NCI-H345 treated with DMSO at 0.1 percent for 48 hours (cell line): Measurements from ENCODE around the gene FAM151B.
"Not testable (repeated sequence)": the region's sequence is repeated elsewhere in the genome, so short reads cannot be mapped to it uniquely, and the experiment has no call there.

ENCODE experiments used
- DNase-seq: peaks from one replicate; lab custom pipeline; 2025; ENCODE audit not compliant: unreplicated experiment; lab: John Stamatoyannopoulos, UW

FAM151B gene

GRCh38 chr5:80487829-80488721 lies at the start of gene FAM151B:
Gene FAM151B (plus strand): TSS chr5:80488100. CDS start chr5:80488124, 24 bp downstream.
- DNase-seq, result peak; percentile 84

- no peak for DNase-seq
Observed at GRCh38 chr5:80438739-80439138, 49.2 kb upstream of the FAM151B start.

GRCh38 chr5:80439213-80439612 lies 48.7 kb upstream of the FAM151B start:
- no peak for DNase-seq

- no peak for DNase-seq
Observed at GRCh38 chr5:80442742-80443141, 45.2 kb upstream of the FAM151B start.

- DNase-seq, result no peak
Observed at GRCh38 chr5:80453366-80453765, 34.5 kb upstream of the FAM151B start.

DNA sequence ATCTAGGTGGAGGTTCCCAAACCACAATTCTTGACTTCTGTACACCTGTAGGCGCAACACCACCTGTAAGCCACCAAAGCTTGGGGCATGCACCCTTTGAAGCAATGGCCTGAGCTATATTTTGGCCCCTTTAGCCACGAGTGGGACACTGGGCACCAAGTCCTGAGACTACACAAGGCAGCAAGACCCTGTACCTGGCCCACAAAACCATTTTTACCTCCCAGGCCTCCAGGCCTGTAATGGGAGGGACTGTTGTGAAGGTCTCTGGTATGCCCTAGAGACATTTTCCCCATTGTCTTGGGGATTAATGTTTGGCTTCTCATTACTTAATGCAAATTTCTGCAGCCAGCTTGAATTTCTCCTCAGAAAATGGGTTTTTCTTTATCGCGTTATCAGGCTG lies 24.6 kb upstream of the FAM151B start:
- DNase-seq, result no peak

DNA sequence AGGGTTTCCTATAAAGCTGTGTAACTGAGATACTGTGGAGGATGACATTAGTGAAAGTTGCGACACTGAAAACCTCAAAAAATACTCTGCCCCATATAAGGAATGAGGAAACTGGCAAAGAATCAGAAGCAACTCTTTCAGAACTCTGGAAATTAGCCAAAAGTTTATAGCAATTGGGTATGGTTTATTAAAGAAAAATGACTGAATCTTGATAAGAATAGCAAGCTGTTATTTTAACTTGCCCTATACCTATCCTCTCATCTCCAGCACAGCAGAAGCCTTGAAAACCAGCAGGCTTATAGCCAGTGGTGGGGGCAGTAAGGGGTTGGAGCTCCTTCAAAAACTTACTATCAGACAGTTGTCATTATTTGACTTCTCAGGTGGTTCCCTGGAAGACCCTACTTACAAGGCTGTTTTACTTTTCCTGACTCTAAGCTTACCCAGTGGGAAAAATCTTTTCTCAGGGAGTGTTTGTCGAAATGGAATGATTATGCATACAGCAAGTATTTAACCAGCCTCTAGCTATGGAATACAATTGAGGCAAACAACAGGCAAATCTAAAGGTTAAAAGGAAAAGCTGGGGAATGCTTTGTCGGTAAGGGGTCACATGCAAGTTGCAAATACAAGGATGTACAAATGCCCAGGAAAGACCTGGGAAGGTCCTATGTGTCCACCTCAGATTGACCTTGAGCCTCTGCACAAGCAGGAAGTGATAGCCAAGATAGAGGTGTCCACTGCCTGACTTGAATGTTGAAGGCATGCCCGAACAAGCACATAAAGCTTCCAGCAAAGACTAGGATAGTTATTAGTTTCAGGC lies 21.0 kb upstream of the FAM151B start:
- no peak for DNase-seq

DNA sequence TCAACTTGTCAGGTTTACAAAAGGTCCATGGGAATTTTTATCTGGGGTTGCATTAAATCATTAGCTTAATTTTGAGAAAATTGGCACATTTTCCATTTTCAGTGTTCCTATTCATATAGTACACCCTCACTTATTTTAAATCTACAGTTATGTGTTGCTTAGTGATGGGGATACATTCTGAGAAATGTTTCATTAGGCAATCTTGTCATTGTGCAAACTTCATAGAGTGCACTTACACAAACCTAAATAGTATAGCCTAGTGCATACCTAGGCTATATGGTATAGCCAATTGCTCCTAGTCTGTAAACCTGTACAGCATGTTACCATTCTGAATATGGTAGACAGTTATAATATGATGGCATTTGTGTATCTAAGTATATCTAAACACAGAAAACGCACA lies 19.8 kb upstream of the FAM151B start:
- no peak for DNase-seq

GRCh38 chr5:80470631-80471030 lies 17.3 kb upstream of the FAM151B start:
- DNase-seq, result not testable (repeated sequence)

- DNase-seq, result no peak
Observed at GRCh38 chr5:80474929-80475328, 13.0 kb upstream of the FAM151B start.

DNA sequence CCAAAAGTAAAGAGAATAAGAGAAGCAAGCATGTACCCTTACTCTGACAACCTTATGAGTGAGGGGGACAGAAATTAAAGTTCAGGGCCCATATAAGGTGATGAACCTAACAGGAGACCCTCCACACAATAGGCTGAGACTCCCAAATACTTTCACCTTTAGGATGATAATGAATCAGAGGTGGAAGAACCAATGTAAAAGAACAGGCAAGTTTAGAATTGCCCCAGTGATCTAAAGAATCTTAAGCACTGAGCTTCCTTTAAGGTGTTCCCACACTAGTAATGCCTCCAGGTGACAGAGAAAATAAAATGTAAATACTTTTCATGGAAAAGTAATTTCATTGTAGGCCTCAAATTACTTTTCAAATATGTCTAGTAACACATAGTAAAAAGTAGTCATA lies 8.2 kb upstream of the FAM151B start:
- no peak for DNase-seq

GRCh38 chr5:80480354-80480753 lies 7.5 kb upstream of the FAM151B start:
- DNase-seq, result no peak

DNA sequence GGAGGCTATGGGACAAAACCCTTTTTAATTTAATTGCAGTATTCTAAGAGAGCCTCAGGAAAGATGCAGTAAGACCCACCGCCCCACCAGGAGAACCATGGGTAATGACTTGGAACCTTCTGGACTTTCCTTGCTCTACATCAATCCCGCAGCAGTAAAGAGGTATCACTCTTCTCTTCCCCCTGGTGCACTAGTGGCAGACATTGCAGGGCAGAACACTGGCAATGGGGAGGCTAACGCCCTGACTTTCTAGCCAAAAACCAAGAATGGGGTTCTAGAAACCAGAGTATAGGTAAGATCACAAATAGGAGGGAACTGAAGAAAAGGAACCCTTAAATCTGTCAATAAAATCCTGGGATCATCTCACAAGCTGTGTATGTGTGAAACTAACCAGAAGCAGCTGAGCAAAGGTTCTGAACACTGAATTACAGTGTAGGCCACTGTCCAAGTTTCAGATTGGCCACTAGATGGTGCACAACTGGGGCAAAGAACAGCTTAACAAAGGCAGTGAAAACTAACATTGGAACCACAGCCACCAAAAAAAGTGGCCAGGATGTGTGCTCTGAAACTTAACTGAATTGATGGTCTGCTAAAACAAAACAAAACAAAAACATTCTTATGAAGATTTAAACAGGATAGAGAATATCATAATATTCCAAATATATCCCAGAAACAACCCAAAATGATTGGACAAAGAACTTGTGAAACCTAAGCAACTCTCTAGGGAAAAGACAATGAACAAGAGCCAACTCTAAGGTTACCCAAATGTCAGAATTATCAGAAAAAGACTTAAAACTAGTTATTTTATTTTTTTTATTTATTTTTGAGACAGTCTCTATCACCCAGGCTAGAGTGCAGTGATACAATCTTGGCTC lies 6.6 kb upstream of the FAM151B start:
- peak; percentile 4 for DNase-seq

DNA sequence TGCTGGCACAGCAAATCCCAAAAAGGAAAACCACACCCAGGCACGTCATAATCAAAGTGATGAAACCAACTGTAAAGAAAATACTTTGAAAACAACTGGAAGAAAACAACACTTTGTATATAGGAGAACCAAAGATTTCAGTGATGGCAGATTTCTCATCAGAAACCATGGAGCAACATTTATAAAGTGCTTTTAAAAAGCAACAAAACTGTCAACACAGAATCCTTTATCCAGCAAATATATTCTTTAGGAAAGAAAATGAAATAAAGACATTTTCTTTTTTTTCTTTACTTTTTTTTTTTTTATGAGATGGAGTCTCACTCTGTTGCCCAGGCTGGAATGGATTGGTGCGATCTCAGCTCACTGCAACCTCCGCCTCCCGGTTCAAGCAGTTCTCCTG lies 5.3 kb upstream of the FAM151B start:
- no peak for DNase-seq

DNA sequence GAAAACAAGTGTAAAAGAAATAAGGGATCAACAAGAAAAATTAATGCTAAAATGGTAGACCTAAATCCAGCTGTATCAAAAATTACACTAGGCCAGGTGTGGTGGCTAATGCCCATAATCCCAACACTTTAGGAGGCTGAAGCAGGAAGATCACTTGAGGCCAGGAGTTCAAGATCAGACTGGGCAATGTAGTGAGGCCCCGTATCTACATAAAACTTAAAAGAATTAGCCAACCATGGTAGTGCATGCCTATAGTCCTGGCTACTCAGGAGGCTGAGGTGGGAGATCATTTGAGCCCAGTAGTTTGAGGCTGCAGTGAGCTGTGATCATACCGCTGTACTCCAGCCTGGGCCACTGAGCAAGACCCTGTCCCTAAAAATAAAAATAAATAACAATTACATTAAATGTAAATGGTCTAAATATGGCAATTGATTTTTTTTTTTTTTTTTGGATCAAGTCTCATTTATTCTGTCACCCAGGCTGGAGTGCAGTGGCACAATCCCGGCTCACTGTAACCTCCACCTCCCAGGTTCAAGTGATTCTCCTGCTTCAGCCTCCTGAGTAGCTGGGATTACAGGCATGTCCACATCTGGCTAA lies 4.2 kb upstream of the FAM151B start:
- DNase-seq, result no peak

DNA sequence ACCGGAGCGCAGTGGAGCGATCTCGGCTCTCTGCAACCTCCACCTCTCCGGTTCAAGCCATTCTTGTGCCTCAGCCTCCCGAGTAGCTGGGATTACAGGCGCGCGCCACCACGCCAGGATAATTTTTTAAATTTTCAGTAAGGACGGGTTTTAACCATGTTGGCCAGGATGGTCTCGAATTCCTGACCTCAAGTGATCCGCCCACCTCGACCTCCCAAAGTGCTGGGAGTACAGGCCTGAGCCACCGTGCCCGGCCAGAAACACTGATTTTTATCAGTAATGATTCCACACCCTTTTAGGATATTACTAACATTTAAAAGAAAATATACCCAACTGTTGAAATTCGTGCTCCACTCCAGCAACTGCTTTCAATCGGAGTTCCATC lies 464 bp upstream of the FAM151B start:
- no peak for DNase-seq

DNA sequence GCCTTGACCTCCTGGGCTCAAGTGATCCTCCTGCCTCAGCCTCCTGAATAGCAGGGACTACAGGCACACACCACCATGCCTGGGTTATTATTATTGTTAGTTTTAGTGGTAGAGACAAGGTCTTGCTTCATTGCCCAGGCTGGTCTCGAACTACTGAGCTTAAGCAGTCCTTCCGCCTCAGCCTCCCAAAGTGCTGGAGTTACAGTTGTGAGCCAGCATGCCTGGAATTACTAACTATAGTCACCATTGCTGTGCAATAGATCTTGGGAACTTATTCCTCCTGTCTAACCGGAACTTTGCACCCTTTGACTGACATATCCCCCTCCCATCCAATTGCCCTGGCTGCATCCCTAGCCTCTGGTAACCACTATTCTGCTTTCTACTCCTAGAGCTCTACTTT lies 3.4 kb downstream of the FAM151B start:
- no peak for DNase-seq

DNA sequence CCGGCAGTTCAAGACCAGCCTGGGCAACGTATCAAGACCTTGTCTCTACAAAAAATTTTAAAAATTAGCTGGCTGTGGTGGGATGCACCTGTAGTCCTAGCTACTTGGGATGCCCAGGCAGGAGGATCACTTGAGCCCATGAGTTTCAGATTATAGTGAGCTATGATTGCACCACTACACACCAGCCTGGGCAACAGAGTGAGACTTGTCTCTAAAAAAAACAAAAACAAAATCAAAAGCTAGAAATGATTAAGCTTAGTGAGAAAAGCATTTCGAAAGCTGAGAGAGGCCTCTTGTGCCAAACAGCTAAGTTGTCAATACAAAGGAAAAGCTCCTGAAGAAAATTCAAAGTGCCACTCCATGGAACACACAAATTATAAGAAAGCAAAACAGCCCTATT lies 4.8 kb downstream of the FAM151B start:
- no peak for DNase-seq

- DNase-seq, result not testable (repeated sequence)
Observed at GRCh38 chr5:80493443-80493842, 5.5 kb downstream of the FAM151B start.

DNA sequence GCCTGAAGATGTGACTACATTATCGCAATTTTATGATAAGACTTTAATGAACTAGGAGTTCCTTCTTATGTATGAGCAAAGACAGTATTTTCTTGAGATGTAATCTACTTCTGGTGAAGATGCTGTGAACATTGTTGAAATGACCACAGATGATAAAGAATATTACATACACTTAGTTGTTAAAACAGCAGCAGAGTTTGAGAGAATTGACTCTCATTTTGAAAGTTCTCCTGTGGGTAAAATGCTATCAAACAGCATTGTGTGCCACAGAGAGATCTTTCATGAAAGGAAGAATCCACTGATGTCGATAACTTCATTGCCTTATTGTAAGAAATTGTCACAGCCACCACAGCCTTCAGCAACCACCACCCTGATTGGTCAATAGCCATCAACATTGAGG lies 8.0 kb downstream of the FAM151B start:
- DNase-seq, result no peak

DNA sequence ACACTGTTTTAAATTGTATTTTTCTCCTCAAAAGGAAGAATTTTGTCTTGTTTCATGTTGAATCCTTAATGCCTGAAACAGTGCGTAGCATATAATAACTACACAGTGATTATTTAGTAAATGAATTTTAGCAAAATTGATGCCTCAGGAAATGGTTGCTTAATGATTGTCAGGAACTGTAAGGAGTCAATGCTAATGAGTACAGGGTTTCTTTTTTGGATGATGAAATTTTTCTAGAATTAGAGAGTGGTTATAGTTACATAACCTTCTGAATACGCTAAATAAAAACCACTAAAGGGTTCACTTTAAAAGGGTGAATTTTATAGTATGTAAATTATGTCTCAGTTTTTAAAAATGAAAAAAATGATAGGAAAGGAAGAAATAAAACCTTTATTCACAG lies 14.9 kb downstream of the FAM151B start:
- no peak for DNase-seq
